GM12878 (cell line): ENCODE results near the gene ASAP2. TPM values are rescaled to one million over a fixed set of nuclear protein-coding genes. Genes with fewer than 3 reads are reported as not detected.

Source experiments
- ATAC-seq: fragments of 200-7000 bp; cut with Tn5 transposase; 3 replicates; pipeline ENCODE4 v1.9.1; 2020; ENCODE audit warnings: mild to moderate bottlenecking, moderate library complexity
- BruUV-seq: library from RNA; stranded (reverse); fragments of 400-500 nt; replicated peaks from 2 replicates; lab custom pipeline; 2021; lab: Mats Ljungman, UMichigan
- CTCF ChIA-PET: fragments of 300-600 bp; sonication (Branson Sonifier 250); formaldehyde crosslinking; extraction: SDS; loops from one replicate; lab custom pipeline; 2021; ENCODE audit warnings: inconsistent platforms; lab: Yijun Ruan, JAX
- POLR2A ChIA-PET: fragments of 350-600 bp; formaldehyde crosslinking; extraction: SDS; loops from one replicate; lab custom pipeline; 2021; ENCODE audit warnings: inconsistent platforms; lab: Charles Lee
- RAD21 ChIA-PET: fragments of 300-600 bp; sonication (Branson Sonifier 250); formaldehyde crosslinking; loops from one replicate; lab custom pipeline; 2023; ENCODE audit warnings: antibody characterized with exemption; ENCODE audit not compliant: unreplicated experiment; lab: Charles Lee
- SMC1A ChIA-PET: fragments of 300-600 bp; sonication (Branson Sonifier 250); formaldehyde crosslinking; loops from one replicate; lab custom pipeline; 2023; ENCODE audit not compliant: unreplicated experiment, uncharacterized antibody; lab: Charles Lee
- DNase-seq: peaks from one replicate; pipeline ENCODE4 v3.0.0-alpha.2; 2011; ENCODE audit warnings: low read depth, low spot score
- FAIRE-seq: peaks from 3 replicates; lab custom pipeline; 2011; peaks lifted over from hg19 to GRCh38; lab: Jason Lieb, UNC
- H2AFZ ChIP-seq: 2 replicates; pipeline ENCODE4 v1.6.0; 2011; ENCODE audit warnings: low read depth, low read length, control low read depth; ENCODE audit not compliant: control insufficient read depth
- H3K27ac ChIP-seq: 2 replicates; pipeline ENCODE4 v1.5.1; 2011; ENCODE audit warnings: control low read depth; ENCODE audit not compliant: control insufficient read depth, insufficient read depth
- H3K27me3 ChIP-seq, 2 experiments: replicated peaks in 1 of 2; 2 replicates each; pipeline versions ENCODE4 v1.6.0 to v1.6.1; 2011; ENCODE audit warnings: low read length in 1 of 2; ENCODE audit not compliant: control insufficient read depth in 2 of 2, insufficient read depth in 2 of 2
- H3K36me3 ChIP-seq, 2 experiments: 2 replicates each; pipeline ENCODE4 v1.5.1; 2011; ENCODE audit warnings: low read length in 1 of 2; ENCODE audit not compliant: control insufficient read depth in 2 of 2, insufficient read depth in 2 of 2
- H3K4me1 ChIP-seq: 2 replicates; pipeline ENCODE4 v1.6.1; 2011; ENCODE audit warnings: mild to moderate bottlenecking, low read length, moderate library complexity, mixed read lengths; ENCODE audit not compliant: control insufficient read depth, insufficient read depth
- H3K4me2 ChIP-seq: 2 replicates; pipeline ENCODE4 v1.6.0; 2011; ENCODE audit warnings: control low read depth; ENCODE audit not compliant: control insufficient read depth, insufficient read depth
- H3K4me3 ChIP-seq: fragments of 200-600 bp; sonication (generic); 2 replicates; pipeline ENCODE4 v1.5.1; 2016
- H3K79me2 ChIP-seq: 2 replicates; pipeline ENCODE4 v1.6.0; 2011; ENCODE audit warnings: low read length; ENCODE audit not compliant: control insufficient read depth, insufficient read depth
- H3K9ac ChIP-seq: 2 replicates; pipeline ENCODE4 v1.8.0; 2011; ENCODE audit warnings: low read length, control low read depth, mixed read lengths; ENCODE audit not compliant: control insufficient read depth, insufficient read depth
- H3K9me3 ChIP-seq: replicated peaks from 3 replicates; pipeline ENCODE4 v1.5.1; 2011; ENCODE audit warnings: mild to moderate bottlenecking, low read length; ENCODE audit not compliant: control insufficient read depth, insufficient read depth
- H4K20me1 ChIP-seq: 2 replicates; pipeline ENCODE4 v1.6.0; 2011; ENCODE audit not compliant: control insufficient read depth, insufficient read depth
- ATF3 ChIP-seq: IDR thresholded peaks from 2 replicates; pipeline ENCODE4 v1.6.1; 2011; ENCODE audit warnings: low read depth, mild to moderate bottlenecking, low read length, moderate library complexity, borderline replicate concordance; ENCODE audit errors: extremely low read depth
- BACH1 ChIP-seq: fragments of 450-650 bp; IDR thresholded peaks from 2 replicates; pipeline ENCODE4 v1.6.1; 2017; ENCODE audit warnings: mild to moderate bottlenecking, borderline replicate concordance
- CREB1 ChIP-seq: IDR thresholded peaks from 2 replicates; pipeline ENCODE4 v1.6.1; 2012; ENCODE audit warnings: low read depth, mild to moderate bottlenecking, inconsistent platforms
- EP300 ChIP-seq, 2 experiments: fragments of 150-350 bp in 1 of 2; IDR thresholded peaks; 2 replicates each; pipeline ENCODE4 v1.6.1; 2011 to 2012; ENCODE audit warnings: low read depth in 2 of 2, low read length in 2 of 2, borderline replicate concordance in 1 of 2, improper control_type of control experiment in 1 of 2, inconsistent platforms in 1 of 2; ENCODE audit not compliant: control insufficient read depth in 1 of 2
- EZH2 ChIP-seq: IDR thresholded peaks from 2 replicates; pipeline ENCODE4 v1.6.1; 2012; ENCODE audit warnings: low read depth, mild to moderate bottlenecking, control low read depth, inconsistent platforms, low read length, borderline replicate concordance; ENCODE audit not compliant: control insufficient read depth
- HCFC1 ChIP-seq: fragments of 150-350 bp; IDR thresholded peaks from 2 replicates; pipeline ENCODE4 v1.6.1; 2014; ENCODE audit warnings: low read length
- HDAC6 ChIP-seq: fragments of 200-600 bp; sonication (generic); IDR thresholded peaks from one replicate; pipeline ENCODE4 v1.8.0; 2017; ENCODE audit warnings: antibody characterized with exemption; ENCODE audit not compliant: unreplicated experiment
- IRF4 ChIP-seq: IDR thresholded peaks from 2 replicates; pipeline ENCODE4 v1.6.1; 2011; ENCODE audit warnings: low read depth, low read length
- NFYB ChIP-seq: IDR thresholded peaks from 2 replicates; pipeline ENCODE4 v1.6.1; 2011; ENCODE audit warnings: low read depth, mild to moderate bottlenecking, low read length, improper control_type of control experiment, moderate library complexity; ENCODE audit not compliant: insufficient read depth
- PRDM15 ChIP-seq: fragments of 450-650 bp; formaldehyde crosslinking; IDR thresholded peaks from 2 replicates; pipeline ENCODE4 v1.4.0; 2020; ENCODE audit warnings: mild to moderate bottlenecking, moderate library complexity
- TCF3 ChIP-seq: IDR thresholded peaks from 2 replicates; pipeline ENCODE4 v1.6.1; 2012; ENCODE audit warnings: low read depth, mild to moderate bottlenecking, low read length, borderline replicate concordance; ENCODE audit not compliant: insufficient read depth
- ZNF384 ChIP-seq: IDR thresholded peaks from 2 replicates; pipeline ENCODE4 v1.6.1; 2012; ENCODE audit warnings: low read depth, mild to moderate bottlenecking, low read length, improper control_type of control experiment, borderline replicate concordance
- ZNF592 ChIP-seq: fragments of 450-650 bp; IDR thresholded peaks from 2 replicates; pipeline ENCODE4 v1.6.1; 2017; ENCODE audit warnings: mild to moderate bottlenecking, moderate library complexity
- WGBS: methylation state at CpG from one replicate; pipeline ENCODE4 v1.1.6; 2016; ENCODE audit warnings: low lambda C conversion rate; ENCODE audit not compliant: insufficient replicate concordance, insufficient coverage; ENCODE audit errors: missing lambda C conversion rate; 5-methylcytosine and 5-hydroxymethylcytosine counted together
- in situ Hi-C: fragments of 300-500 bp; cut with MboI; formaldehyde crosslinking; loops from 9 replicates; pipeline ENCODE4 v1.14.3; 2018; ENCODE audit warnings: mixed read lengths
- intact Hi-C: fragments of 100-400 bp; cut with micrococcal nuclease; formaldehyde crosslinking; loops from one replicate; pipeline ENCODE4 v1.14.2; 2022; ENCODE audit not compliant: unreplicated experiment
- polyA plus RNA-seq, 11 experiments: library from polyadenylated mRNA; depleted of rRNA in 4 of 11; unstranded in 6 of 11; stranded (reverse) in 5 of 11; fragments of >200 nt; fragmentation: Nextera tagmentation in 4 of 11; fragmentation: Illumina TruSeq in 1 of 11; extraction: Ambion mirVana in 4 of 11; extraction: Trizol in 1 of 11; gene quantifications; 1 replicate in 1 of 11; 2 replicates in 10 of 11; pipeline versions ENCODE4 v1.2.1 to v1.2.3, GENCODE V29; 2011 to 2016; ENCODE audit warnings: inconsistent platforms in 2 of 11, missing spikeins in 2 of 11, low read depth in 1 of 11
- total RNA-seq, 4 experiments: library from RNA; depleted of rRNA in 3 of 4; stranded (reverse); fragments of >200 nt in 3 of 4; fragmentation: Illumina TruSeq in 1 of 4; extraction: Trizol in 1 of 4; gene quantifications; 2 replicates each; pipeline versions ENCODE4 v1.2.1 to v1.2.3, GENCODE V29; 2013 to 2021

The ASAP2 gene
- total and polyA plus RNA-seq, 10 of the 15 experiments (the other 5 are each of a cell fraction or from before 2014, with no cell fraction given) = 0.05 to 0.27 (median 0.07) TPM; not detected in 4

DNA sequence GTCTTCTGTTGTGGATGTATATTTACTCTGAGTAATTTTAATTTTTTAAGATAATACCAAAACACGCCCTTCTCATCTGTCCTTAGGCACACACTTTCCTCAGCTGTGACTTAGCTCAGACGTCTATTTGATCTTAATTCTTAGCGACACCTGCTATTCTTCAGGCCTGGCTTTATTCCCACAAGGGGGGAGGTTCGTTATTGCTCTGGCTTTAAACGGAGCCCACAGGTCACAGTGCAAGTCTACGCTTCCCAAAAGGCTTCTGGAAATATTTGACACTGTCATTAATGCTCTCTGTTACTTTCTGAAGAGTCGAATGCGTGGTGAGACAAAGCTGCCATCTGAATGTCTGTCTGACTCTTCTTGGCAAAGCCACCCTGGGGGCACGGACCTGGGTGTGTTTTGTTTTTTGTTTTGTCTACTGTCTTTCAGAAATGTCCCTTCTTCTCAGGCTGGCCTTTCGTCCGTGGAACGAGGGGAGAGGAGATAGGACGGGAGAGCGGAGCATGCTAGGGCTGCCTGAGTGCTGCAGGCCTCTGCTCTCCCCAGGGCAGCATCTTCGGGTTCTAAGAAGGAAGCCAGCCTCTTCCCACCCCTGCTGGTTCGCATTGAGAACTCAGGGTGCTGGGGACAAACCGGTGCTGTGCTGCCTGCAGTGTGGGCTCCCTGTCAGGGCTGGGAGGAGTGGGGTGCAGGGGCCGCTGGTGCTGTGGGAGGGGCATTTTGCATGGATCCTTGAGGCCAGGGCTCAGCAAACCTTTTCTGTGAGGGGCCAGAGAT is 61.9 kb downstream of the ASAP2 start (continued):
- no peak for TF ChIP-seq ZNF384
- TF ChIP-seq HCFC1 = no peak
- no peak for TF ChIP-seq NFYB

DNA sequence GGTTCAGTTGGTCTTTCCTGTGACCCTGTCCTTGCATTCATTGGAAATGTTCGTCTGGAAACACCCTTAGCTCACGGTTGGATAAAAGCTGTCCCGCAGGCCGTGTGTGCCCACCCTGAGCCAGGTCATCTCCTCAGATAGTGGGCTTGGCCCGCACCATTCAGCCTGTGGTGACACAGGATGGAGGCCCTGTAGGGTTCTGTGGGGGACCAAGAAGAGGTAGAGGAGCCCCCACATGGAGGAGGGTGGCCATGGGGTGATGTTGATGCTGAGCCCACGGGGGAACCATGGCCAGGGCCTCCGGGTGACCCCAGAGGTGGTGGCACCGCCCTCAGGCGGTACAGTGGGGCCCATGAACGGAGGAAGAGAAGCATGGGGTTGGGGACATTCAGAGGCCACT is 62.7 kb downstream of the ASAP2 start:
- DNase-seq (no peak), FAIRE-seq (no peak), ATAC-seq (no peak)
- ChIA-PET RAD21 (no interaction called here), POLR2A (no interaction called here), SMC1A (no interaction called here), CTCF (no interaction called here)
- Histone ChIP-seq H3K4me1 (no peaks in the 10 kb centered on the region), H3K9me3 (no peaks in the 10 kb centered on the region), H3K27me3 (no peaks in the 10 kb centered on the region), H3K9ac (no peak overlapping the region), H4K20me1 (no peaks in the 10 kb centered on the region), H3K27ac (no peak overlapping the region), H3K4me3 (no peak overlapping the region), H3K36me3 (no peaks in the 10 kb centered on the region), H3K79me2 (no peaks in the 10 kb centered on the region), H3K4me2 (no peak overlapping the region), H2AFZ (no peak overlapping the region)
- intact Hi-C loops (no loop called here), in situ Hi-C loops (no loop called here)
- no TSS peak for BruUV-seq
- WGBS = 34% methylated on average over 10 of the region's 10 CpGs
- TF ChIP-seq CREB1 (no peak), TCF3 (no peak), HDAC6 (no peak), EZH2 (no peak), ATF3 (no peak), HCFC1 (no peak), EP300 (IDR thresholded peaks at IDR 0.05; ENCODE audit: borderline replicate concordance in 1 of 2, control insufficient read depth in 1 of 2, low read depth in 2 of 2, low read length in 2 of 2) (no peak), IRF4 (no peak), ZNF384 (no peak), BACH1 (no peak), PRDM15 (CRISPR knock-in tag) (no peak), ZNF592 (no peak)
